Measurements from ENCODE around the gene TPSAB1. TPM values are rescaled to one million over a fixed set of nuclear protein-coding genes. Genes with fewer than 3 reads are reported as not detected.

TPSAB1 gene
- total RNA-seq, 1 experiment from 2014 or later = not detected

- Mint-ChIP-seq H3K9me3 (ENCODE audit: low read depth, unreplicated experiment) (no peaks in the 10 kb centered on the region), H3K27ac (ENCODE audit: unreplicated experiment) (no peak overlapping the region), H3K27me3 (ENCODE audit: unreplicated experiment) (peaks cover 94% of the 10 kb centered on the region), H3K4me3 (ENCODE audit: low read depth, unreplicated experiment) (no peak overlapping the region), H3K4me1 (ENCODE audit: low read depth, unreplicated experiment) (peaks cover 5% of the 10 kb centered on the region), H3K36me3 (ENCODE audit: insufficient read depth, unreplicated experiment) (no peaks in the 10 kb centered on the region)
- intact Hi-C loops (cut with micrococcal nuclease; ENCODE audit: unreplicated experiment) = no loop called here
- DNase-seq = no peak
- no TSS peak for BruUV-seq (replicated peaks)
- TF ChIP-seq, protein P1, sequence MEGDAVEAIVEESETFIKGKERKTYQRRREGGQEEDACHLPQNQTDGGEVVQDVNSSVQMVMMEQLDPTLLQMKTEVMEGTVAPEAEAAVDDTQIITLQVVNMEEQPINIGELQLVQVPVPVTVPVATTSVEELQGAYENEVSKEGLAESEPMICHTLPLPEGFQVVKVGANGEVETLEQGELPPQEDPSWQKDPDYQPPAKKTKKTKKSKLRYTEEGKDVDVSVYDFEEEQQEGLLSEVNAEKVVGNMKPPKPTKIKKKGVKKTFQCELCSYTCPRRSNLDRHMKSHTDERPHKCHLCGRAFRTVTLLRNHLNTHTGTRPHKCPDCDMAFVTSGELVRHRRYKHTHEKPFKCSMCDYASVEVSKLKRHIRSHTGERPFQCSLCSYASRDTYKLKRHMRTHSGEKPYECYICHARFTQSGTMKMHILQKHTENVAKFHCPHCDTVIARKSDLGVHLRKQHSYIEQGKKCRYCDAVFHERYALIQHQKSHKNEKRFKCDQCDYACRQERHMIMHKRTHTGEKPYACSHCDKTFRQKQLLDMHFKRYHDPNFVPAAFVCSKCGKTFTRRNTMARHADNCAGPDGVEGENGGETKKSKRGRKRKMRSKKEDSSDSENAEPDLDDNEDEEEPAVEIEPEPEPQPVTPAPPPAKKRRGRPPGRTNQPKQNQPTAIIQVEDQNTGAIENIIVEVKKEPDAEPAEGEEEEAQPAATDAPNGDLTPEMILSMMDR (IDR thresholded peaks at IDR 0.05; ENCODE audit: unreplicated experiment) = no peak
- CTCF ChIA-PET = no interaction called here
These were observed 46.1 kb downstream of the TPSAB1 start for GRCh38 chr16:1286513-1287094.

- DNase-seq = no peak
- peaks cover 11% of the 10 kb centered on the region for H3K4me1 Mint-ChIP-seq (ENCODE audit: low read depth, unreplicated experiment)
- peaks cover 87% of the 10 kb centered on the region for H3K27me3 Mint-ChIP-seq (ENCODE audit: unreplicated experiment)
- intact Hi-C loops (cut with micrococcal nuclease; ENCODE audit: unreplicated experiment) = no loop called here
- H3K27ac Mint-ChIP-seq (ENCODE audit: unreplicated experiment) = no peak overlapping the region
- H3K4me3 Mint-ChIP-seq (ENCODE audit: low read depth, unreplicated experiment) = no peak overlapping the region
- CTCF ChIA-PET = interaction anchor here (0.8 kb wide), 1 partner anchor 311 kb away, joined by 3 read pairs; no protein-coding TSS in a partner anchor
- H3K9me3 Mint-ChIP-seq (ENCODE audit: low read depth, unreplicated experiment) = no peaks in the 10 kb centered on the region
- no peaks in the 10 kb centered on the region for H3K36me3 Mint-ChIP-seq (ENCODE audit: insufficient read depth, unreplicated experiment)
- TF ChIP-seq, protein P1 (IDR thresholded peaks at IDR 0.05; ENCODE audit: unreplicated experiment) = no peak
- no TSS peak for BruUV-seq (replicated peaks)
These were observed 47.6 kb downstream of the TPSAB1 start for GRCh38 chr16:1287982-1288670.

- CTCF ChIA-PET = no interaction called here
- BruUV-seq (replicated peaks) = no TSS peak
- Mint-ChIP-seq H3K4me1 (ENCODE audit: low read depth, unreplicated experiment) (peaks cover 16% of the 10 kb centered on the region), H3K27ac (ENCODE audit: unreplicated experiment) (no peak overlapping the region), H3K36me3 (ENCODE audit: insufficient read depth, unreplicated experiment) (peaks cover 2% of the 10 kb centered on the region), H3K4me3 (ENCODE audit: low read depth, unreplicated experiment) (no peak overlapping the region), H3K27me3 (ENCODE audit: unreplicated experiment) (peaks cover 78% of the 10 kb centered on the region), H3K9me3 (ENCODE audit: low read depth, unreplicated experiment) (no peaks in the 10 kb centered on the region)
- intact Hi-C loops (cut with micrococcal nuclease; ENCODE audit: unreplicated experiment) = no loop called here
- TF ChIP-seq, protein P1 (IDR thresholded peaks at IDR 0.05; ENCODE audit: unreplicated experiment) = no peak
- no peak for DNase-seq
These were observed 48.4 kb downstream of the TPSAB1 start for GRCh38 chr16:1288813-1289476.

- intact Hi-C loops (cut with micrococcal nuclease; ENCODE audit: unreplicated experiment) = no loop called here
- H3K4me3 Mint-ChIP-seq (ENCODE audit: low read depth, unreplicated experiment) = no peak overlapping the region
- DNase-seq = no peak
- CTCF ChIA-PET = interaction anchor here (0.6 kb wide), 1 partner anchor 108 kb away, joined by 5 read pairs; no protein-coding TSS in a partner anchor
- H3K27me3 Mint-ChIP-seq (ENCODE audit: unreplicated experiment) = peaks cover 73% of the 10 kb centered on the region
- H3K4me1 Mint-ChIP-seq (ENCODE audit: low read depth, unreplicated experiment) = peaks cover 21% of the 10 kb centered on the region
- no peak overlapping the region for H3K27ac Mint-ChIP-seq (ENCODE audit: unreplicated experiment)
- H3K9me3 Mint-ChIP-seq (ENCODE audit: low read depth, unreplicated experiment) = no peaks in the 10 kb centered on the region
- peaks cover 5% of the 10 kb centered on the region for H3K36me3 Mint-ChIP-seq (ENCODE audit: insufficient read depth, unreplicated experiment)
- TF ChIP-seq, protein P1 (IDR thresholded peaks at IDR 0.05; ENCODE audit: unreplicated experiment) = no peak
- BruUV-seq (replicated peaks) = no TSS peak
These were observed 49.0 kb downstream of the TPSAB1 start for GRCh38 chr16:1289477-1289866.

Data from Calu3 (cell line).